GM21447 (cell line): ENCODE results near the gene MAP1LC3B2.

Source experiments
- ATAC-seq: cut with Tn5 transposase; IDR thresholded peaks from one replicate; pipeline ENCODE4 v1.9.1; 2021; ENCODE audit not compliant: unreplicated experiment

MAP1LC3B2 gene

GRCh38 chr12:116559162-116559935, at the start of gene MAP1LC3B2:
TSS of gene MAP1LC3B2 (plus strand) at chr12:116559381. CDS start at chr12:116575943, 16,562 bp downstream.
- ATAC-seq = peak; percentile 80

- ATAC-seq = no peak
Observed at GRCh38 chr12:116513944-116514343, 45.2 kb upstream of the MAP1LC3B2 start.

GRCh38 chr12:116515684-116516083, 43.5 kb upstream of the MAP1LC3B2 start:
- no peak for ATAC-seq

GRCh38 chr12:116516657-116517056, 42.5 kb upstream of the MAP1LC3B2 start:
- ATAC-seq = no peak

GRCh38 chr12:116517431-116518045, 41.6 kb upstream of the MAP1LC3B2 start:
- ATAC-seq = no peak

GRCh38 chr12:116520225-116520760, 38.9 kb upstream of the MAP1LC3B2 start:
- no peak for ATAC-seq

- no peak for ATAC-seq
Observed at GRCh38 chr12:116520801-116521471, 38.2 kb upstream of the MAP1LC3B2 start.

GRCh38 chr12:116524311-116524710, 34.9 kb upstream of the MAP1LC3B2 start:
- ATAC-seq = no peak

GRCh38 chr12:116524964-116525379, 34.2 kb upstream of the MAP1LC3B2 start:
- no peak for ATAC-seq

GRCh38 chr12:116525418-116526001, 33.7 kb upstream of the MAP1LC3B2 start:
- no peak for ATAC-seq

- no peak for ATAC-seq
Observed at GRCh38 chr12:116528065-116528464, 31.1 kb upstream of the MAP1LC3B2 start.

GRCh38 chr12:116528498-116528897, 30.7 kb upstream of the MAP1LC3B2 start:
- no peak for ATAC-seq

- no peak for ATAC-seq
Observed at GRCh38 chr12:116529048-116529447, 30.1 kb upstream of the MAP1LC3B2 start.

GRCh38 chr12:116529686-116530085, 29.5 kb upstream of the MAP1LC3B2 start:
- no peak for ATAC-seq

- no peak for ATAC-seq
Observed at GRCh38 chr12:116532428-116532827, 26.8 kb upstream of the MAP1LC3B2 start.

- ATAC-seq = no peak
Observed at GRCh38 chr12:116532986-116533342, 26.2 kb upstream of the MAP1LC3B2 start.

GRCh38 chr12:116533343-116534251, 25.6 kb upstream of the MAP1LC3B2 start:
- ATAC-seq = peak; percentile 45

GRCh38 chr12:116534311-116535121, 24.7 kb upstream of the MAP1LC3B2 start:
- no peak for ATAC-seq

GRCh38 chr12:116535241-116535640, 23.9 kb upstream of the MAP1LC3B2 start:
- no peak for ATAC-seq
